HAP-1 (cell line): Measurements from ENCODE around the gene ATXN7L1.
"Not testable (repeated sequence)": the region's sequence is repeated elsewhere in the genome, so short reads cannot be mapped to it uniquely, and the experiment has no call there.

ENCODE experiments used
- DNase-seq, 2 experiments: peaks; one replicate each; pipeline ENCODE4 v3.0.0-alpha.2; 2016 to 2020; ENCODE audit warnings: low spot score in 2 of 2
- H3K27me3 ChIP-seq: fragments of 250-450 bp; sonication (Bioruptor Pico); 2 replicates; pipeline ENCODE4 v1.5.1; 2020; ENCODE audit warnings: low read depth, mild to moderate bottlenecking, moderate library complexity
- H3K36me3 ChIP-seq: fragments of 250-450 bp; sonication (Bioruptor Pico); replicated peaks from 2 replicates; pipeline ENCODE4 v1.5.1; 2020; ENCODE audit warnings: mild to moderate bottlenecking
- H3K4me1 ChIP-seq: fragments of 250-450 bp; sonication (Bioruptor Pico); 2 replicates; pipeline ENCODE4 v1.5.1; 2020; ENCODE audit warnings: mild to moderate bottlenecking
- H3K4me3 ChIP-seq: fragments of 250-450 bp; sonication (Bioruptor Pico); 2 replicates; pipeline ENCODE4 v1.5.1; 2020; ENCODE audit warnings: mild to moderate bottlenecking, moderate library complexity
- H3K9me3 ChIP-seq: fragments of 250-450 bp; sonication (Bioruptor Pico); 2 replicates; pipeline ENCODE4 v1.5.1; 2020; ENCODE audit warnings: mild to moderate bottlenecking, moderate library complexity
- in situ Hi-C: fragments of 300-500 bp; cut with MboI; formaldehyde crosslinking; loops from 3 replicates; pipeline ENCODE4 v1.14.3; 2020; ENCODE audit warnings: low sequenced_read_pairs, inconsistent platforms, mixed read lengths

ATXN7L1 gene

GRCh38 chr7:105718511-105718925, 157.9 kb downstream of the ATXN7L1 start:
- in situ Hi-C loops = no loop called here
- no peak for DNase-seq
- Histone ChIP-seq H3K9me3 (no peaks in the 10 kb centered on the region), H3K4me1 (no peaks in the 10 kb centered on the region), H3K27me3 (no peaks in the 10 kb centered on the region), H3K4me3 (no peak overlapping the region), H3K36me3 (no peaks in the 10 kb centered on the region)

GRCh38 chr7:105715528-105715927, 160.9 kb downstream of the ATXN7L1 start:
- Histone ChIP-seq H3K27me3 (no peaks in the 10 kb centered on the region), H3K9me3 (peaks cover 13% of the 10 kb centered on the region), H3K4me1 (no peaks in the 10 kb centered on the region), H3K36me3 (no peaks in the 10 kb centered on the region; the same call in 1 of the 2 replicates), H3K4me3 (no peak overlapping the region)
- no peak for DNase-seq
- in situ Hi-C loops = no loop called here

DNA sequence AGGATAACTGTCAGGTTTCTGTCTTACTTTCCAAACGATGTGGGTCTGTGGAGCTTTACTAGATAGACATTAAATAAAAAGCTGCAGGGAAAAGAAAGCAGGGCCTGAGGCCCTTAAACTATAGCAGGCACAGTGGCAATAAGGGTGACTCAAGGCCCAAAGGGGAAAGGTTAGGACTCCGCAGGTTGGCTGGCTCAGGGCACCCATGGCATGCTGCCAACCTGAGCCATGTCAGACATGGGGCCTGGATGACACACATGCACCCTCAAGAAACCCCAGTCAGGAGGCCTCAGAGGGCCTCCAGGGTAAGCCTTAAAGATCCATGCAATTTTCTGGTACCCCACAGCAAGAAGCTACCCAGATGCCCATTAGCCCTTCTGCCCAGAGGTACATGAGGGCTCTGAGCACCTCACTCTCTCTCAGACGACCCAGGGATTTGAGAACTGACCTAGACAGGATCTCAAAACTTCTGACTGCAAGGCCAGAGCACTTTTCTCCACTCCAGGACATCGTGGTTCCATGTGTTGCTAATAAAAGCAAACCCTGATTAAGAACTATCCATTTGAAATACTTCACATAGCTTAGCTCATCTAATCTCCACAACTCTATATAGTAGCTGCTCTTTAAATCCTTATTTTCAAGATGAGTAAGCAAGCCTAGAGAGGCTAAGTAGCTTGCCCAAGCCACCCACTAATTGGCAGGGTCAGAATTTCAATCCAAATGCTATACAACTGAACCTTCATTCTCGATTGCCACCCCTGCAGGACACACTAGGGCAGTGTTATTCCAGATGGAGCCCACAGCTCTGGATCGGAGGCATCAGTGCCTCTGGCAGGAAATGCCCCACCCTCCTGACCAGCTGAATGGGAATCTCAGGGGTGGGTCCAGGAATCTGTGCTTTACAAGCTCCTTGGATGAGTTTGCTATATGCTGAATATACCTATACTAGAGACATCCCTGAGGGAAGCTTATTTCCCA, 162.6 kb downstream of the ATXN7L1 start:
- Histone ChIP-seq H3K27me3 (no peaks in the 10 kb centered on the region), H3K4me3 (no peak overlapping the region), H3K4me1 (no peaks in the 10 kb centered on the region), H3K9me3 (peaks cover 13% of the 10 kb centered on the region), H3K36me3 (no peaks in the 10 kb centered on the region; the same call in 1 of the 2 replicates)
- no peak for DNase-seq
- in situ Hi-C loops = no loop called here

DNA sequence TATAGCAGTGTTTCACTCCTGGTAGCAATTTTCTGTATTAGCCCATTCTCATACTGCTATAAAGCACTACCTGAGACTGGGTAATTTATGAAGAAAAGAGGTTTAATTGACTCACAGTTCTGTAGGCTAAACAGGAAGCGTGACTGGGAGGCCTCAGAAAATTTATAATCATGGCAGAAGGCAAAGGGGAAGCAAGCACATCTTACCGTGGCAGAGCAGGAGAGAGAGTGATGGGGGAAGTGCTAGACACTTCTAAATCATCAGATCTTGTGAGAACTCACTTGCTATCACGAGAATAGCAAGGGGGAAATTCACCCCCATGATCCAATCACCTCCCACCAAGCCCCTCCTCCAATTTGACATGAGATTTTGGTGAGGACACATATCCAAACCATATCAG, 163.5 kb downstream of the ATXN7L1 start:
- H3K9me3 ChIP-seq = peaks cover 13% of the 10 kb centered on the region

GRCh38 chr7:105711726-105712402, 164.5 kb downstream of the ATXN7L1 start:
- Histone ChIP-seq H3K4me3 (no peak overlapping the region), H3K27me3 (no peaks in the 10 kb centered on the region), H3K9me3 (peaks cover 13% of the 10 kb centered on the region), H3K4me1 (no peaks in the 10 kb centered on the region), H3K36me3 (no peaks in the 10 kb centered on the region; the same call in 1 of the 2 replicates)
- in situ Hi-C loops = no loop called here
- no peak for DNase-seq

More for the DNA sequence above, 163.5 kb downstream of the ATXN7L1 start:
- Histone ChIP-seq H3K36me3 (no peaks in the 10 kb centered on the region; the same call in 1 of the 2 replicates), H3K4me3 (no peak overlapping the region), H3K27me3 (no peaks in the 10 kb centered on the region), H3K4me1 (no peaks in the 10 kb centered on the region)
- DNase-seq = no peak
- in situ Hi-C loops = no loop called here

GRCh38 chr7:105710720-105711119, 165.7 kb downstream of the ATXN7L1 start:
- H3K36me3 ChIP-seq, H3K4me3 ChIP-seq, H3K4me1 ChIP-seq, H3K27me3 ChIP-seq, DNase-seq, in situ Hi-C loops: not testable (repeated sequence)
- H3K9me3 ChIP-seq = peaks cover 13% of the 10 kb centered on the region

DNA sequence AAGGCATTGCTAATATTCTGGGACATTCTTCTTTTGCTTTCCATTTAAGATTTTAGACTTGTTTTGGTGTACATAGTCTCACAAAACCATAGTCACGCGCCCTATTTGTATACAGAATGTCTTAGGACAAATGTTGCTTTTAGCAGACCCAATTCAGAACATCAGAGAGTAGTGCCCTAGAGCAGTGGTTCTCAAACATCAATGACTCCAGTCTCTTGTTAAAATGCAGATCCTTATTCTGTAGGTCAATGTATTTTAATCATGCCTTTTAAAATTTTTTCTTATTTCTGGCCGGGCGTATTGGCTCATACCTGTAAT, 167.7 kb downstream of the ATXN7L1 start:
- H3K4me3 ChIP-seq = no peak overlapping the region
- DNase-seq = no peak
- peaks cover 13% of the 10 kb centered on the region for H3K9me3 ChIP-seq
- in situ Hi-C loops = no loop called here
- no peaks in the 10 kb centered on the region for H3K4me1 ChIP-seq
- H3K36me3 ChIP-seq = no peaks in the 10 kb centered on the region; the same call in 1 of the 2 replicates
- H3K27me3 ChIP-seq = no peaks in the 10 kb centered on the region

- Histone ChIP-seq H3K9me3 (peaks cover 13% of the 10 kb centered on the region), H3K4me1 (no peaks in the 10 kb centered on the region), H3K27me3 (no peaks in the 10 kb centered on the region), H3K36me3 (no peaks in the 10 kb centered on the region; the same call in 1 of the 2 replicates), H3K4me3 (no peak overlapping the region)
- DNase-seq = no peak
- in situ Hi-C loops = no loop called here
These were observed 168.2 kb downstream of the ATXN7L1 start for GRCh38 chr7:105707967-105708762.

DNA sequence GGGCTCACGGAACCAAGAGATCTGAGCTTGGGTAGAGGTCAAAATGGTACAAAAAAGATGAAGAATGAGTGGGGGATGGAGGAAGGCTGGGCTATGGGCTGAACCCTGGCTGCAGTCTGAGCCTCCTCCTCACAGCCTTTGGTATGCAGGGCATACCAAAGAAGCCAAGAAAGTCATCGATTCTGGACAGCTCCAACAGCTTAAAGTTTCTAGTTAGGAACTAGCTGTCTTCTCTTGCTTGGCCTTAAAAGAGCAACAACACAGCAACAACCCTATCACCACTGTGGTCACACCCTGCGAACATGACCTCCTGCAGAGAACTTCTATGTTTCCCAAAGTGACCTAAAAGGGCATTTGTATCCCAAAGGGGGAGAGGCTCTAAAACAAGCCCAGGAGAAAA, 169.0 kb downstream of the ATXN7L1 start:
- no peaks in the 10 kb centered on the region for H3K27me3 ChIP-seq
- in situ Hi-C loops = no loop called here
- no peak for DNase-seq
- no peak overlapping the region for H3K4me3 ChIP-seq
- H3K9me3 ChIP-seq = peaks cover 10% of the 10 kb centered on the region
- H3K36me3 ChIP-seq = no peaks in the 10 kb centered on the region; the same call in 1 of the 2 replicates
- no peaks in the 10 kb centered on the region for H3K4me1 ChIP-seq

DNA sequence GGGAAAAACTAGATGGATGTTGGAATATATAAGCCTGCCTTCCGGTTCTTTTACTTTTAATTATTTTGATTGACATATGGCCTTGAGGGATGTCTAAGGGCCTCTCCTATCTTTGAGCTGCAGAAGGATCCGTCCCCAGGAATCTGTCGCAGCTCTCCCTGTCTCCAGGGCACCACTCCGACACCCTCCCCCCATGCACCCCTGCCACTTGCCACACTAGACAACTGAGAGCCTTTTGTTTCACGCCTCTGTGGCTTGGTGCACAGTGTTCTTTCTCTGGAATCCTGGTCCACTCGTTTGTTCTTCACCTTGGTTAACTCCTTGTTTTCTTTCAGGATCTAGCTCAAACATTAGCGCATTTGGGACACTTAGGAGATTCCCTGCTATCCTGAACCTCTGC, 171.0 kb downstream of the ATXN7L1 start:
- H3K9me3 ChIP-seq = no peaks in the 10 kb centered on the region
- no peaks in the 10 kb centered on the region for H3K36me3 ChIP-seq
- no peaks in the 10 kb centered on the region for H3K27me3 ChIP-seq
- no peak overlapping the region for H3K4me3 ChIP-seq
- in situ Hi-C loops = no loop called here
- no peaks in the 10 kb centered on the region for H3K4me1 ChIP-seq
- no peak for DNase-seq

DNA sequence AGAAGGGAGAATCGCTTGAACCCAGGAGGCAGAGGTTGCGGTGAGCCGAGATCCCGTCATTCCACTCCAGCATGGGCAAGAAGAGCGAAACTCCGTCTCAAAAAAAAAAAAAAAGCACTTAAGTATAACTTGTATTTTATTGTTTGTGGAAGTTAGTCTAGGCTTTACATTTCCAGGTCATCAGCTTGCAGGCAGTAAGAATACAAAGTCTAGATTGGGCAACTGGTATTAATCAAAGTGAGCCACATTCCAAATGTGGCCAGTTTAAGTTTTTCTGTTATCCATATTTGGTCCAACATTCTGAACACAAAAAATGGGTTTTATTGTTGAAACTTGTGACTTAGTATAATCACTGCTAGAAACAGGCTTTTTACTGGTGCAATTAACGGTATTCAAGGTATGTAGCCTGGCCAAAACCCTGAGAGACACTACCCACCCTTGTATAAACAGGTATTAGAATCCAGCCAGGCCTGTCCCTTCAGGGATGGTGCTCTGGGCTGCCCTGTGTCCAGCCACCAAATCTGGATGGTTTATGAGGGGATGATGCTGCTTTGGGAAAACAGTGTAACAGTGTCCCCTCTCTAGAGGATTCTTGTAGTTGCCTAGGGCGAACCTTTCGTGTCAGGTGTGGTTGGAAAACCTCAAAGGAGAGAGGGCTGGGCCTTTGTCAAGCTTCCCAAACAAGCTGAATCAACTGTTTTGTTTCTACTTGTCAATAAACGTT, 173.0 kb downstream of the ATXN7L1 start:
- no peak for DNase-seq
- Histone ChIP-seq H3K27me3 (no peaks in the 10 kb centered on the region), H3K4me3 (no peak overlapping the region), H3K36me3 (no peaks in the 10 kb centered on the region), H3K9me3 (no peaks in the 10 kb centered on the region), H3K4me1 (no peaks in the 10 kb centered on the region)
- in situ Hi-C loops = no loop called here

DNA sequence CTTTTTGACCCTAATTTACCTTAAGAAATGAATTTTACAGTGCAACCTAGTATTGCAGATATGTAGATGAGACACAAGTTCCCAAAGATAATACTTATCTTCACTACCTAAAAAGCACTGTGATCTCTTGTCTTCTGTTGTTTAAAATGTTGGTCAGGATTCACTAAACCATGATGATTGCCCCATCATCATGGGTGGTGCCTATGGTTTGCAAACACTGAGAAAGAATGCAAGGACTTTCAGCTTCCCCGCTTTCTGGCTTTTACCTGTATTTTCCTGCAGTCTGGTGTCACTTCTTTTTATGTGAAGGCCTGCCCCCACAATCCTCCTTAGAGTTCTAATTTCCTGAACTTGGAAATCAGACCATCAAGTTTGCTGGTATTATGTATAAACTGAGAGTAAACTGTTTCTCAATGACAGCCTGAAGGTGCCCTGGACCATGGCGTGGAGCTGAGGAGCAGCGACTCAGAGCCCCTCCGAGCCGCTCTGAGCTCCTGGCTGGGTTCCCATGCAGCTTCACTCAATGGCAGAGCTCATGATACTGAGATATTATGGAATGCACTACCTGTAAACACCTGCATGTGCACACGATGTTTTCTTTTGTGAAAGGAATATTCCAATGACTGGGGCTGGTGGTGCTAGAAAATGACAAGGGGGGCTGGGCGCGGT, 176.7 kb downstream of the ATXN7L1 start:
- in situ Hi-C loops = no loop called here
- DNase-seq = no peak
- no peaks in the 10 kb centered on the region for H3K4me1 ChIP-seq
- H3K27me3 ChIP-seq = no peaks in the 10 kb centered on the region
- H3K4me3 ChIP-seq = no peak overlapping the region
- H3K9me3 ChIP-seq = no peaks in the 10 kb centered on the region
- H3K36me3 ChIP-seq = no peaks in the 10 kb centered on the region

DNA sequence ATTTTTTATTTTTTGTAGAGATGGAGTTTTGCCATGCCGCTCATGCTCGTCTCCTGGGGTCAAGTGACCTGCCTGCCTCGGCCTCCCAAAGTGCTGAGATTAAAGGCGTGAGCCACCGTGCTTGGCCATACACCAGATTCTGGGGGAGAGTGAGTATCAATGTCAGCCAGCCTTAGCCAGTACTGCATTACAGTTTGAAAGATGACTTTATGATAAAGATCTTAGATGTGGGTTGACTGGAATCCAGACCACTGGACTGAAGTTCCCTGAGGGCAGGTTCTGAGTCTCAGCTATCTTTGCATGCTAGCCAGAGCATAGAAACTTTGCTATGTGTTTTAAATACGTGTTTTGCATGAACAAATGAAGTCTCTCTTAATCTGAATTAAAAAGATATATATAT, 177.9 kb downstream of the ATXN7L1 start:
- DNase-seq = no peak
- Histone ChIP-seq H3K4me1 (no peaks in the 10 kb centered on the region), H3K9me3 (no peaks in the 10 kb centered on the region), H3K27me3 (no peaks in the 10 kb centered on the region), H3K4me3 (no peak overlapping the region), H3K36me3 (no peaks in the 10 kb centered on the region)
- in situ Hi-C loops = no loop called here
